HUES48 (cell line): ENCODE data around the gene KLK1.
A peak's percentile ranks its signal among the peaks of the same experiment; 100 is the strongest.
"Not testable (repeated sequence)": the region's sequence is repeated elsewhere in the genome, so short reads cannot be mapped to it uniquely, and the experiment has no call there.

Source experiments
- H3K27ac ChIP-seq: one replicate; pipeline ENCODE4 v1.7.0; 2013; ENCODE audit warnings: low read depth, low read length, inconsistent platforms
- H3K27me3 ChIP-seq: 2 replicates; pipeline ENCODE4 v1.6.1; 2013; ENCODE audit warnings: mild to moderate bottlenecking, low read length; ENCODE audit not compliant: control insufficient read depth, insufficient read depth
- H3K36me3 ChIP-seq: 2 replicates; pipeline ENCODE4 v1.6.1; 2013; ENCODE audit warnings: low read length; ENCODE audit not compliant: control insufficient read depth, insufficient read depth
- H3K4me1 ChIP-seq: 2 replicates; pipeline ENCODE4 v1.6.1; 2013; ENCODE audit warnings: mild to moderate bottlenecking, low read length; ENCODE audit not compliant: control insufficient read depth, insufficient read depth
- H3K4me3 ChIP-seq: 2 replicates; pipeline ENCODE4 v1.5.1; 2013; ENCODE audit warnings: mild to moderate bottlenecking, low read depth, low read length
- H3K9ac ChIP-seq: 2 replicates; pipeline ENCODE4 v1.6.1; 2013; ENCODE audit warnings: mild to moderate bottlenecking, low read depth, low read length, moderate library complexity
- H3K9me3 ChIP-seq: 2 replicates; pipeline ENCODE4 v1.6.1; 2013; ENCODE audit warnings: low read length; ENCODE audit not compliant: control insufficient read depth, insufficient read depth

KLK1 gene

DNA sequence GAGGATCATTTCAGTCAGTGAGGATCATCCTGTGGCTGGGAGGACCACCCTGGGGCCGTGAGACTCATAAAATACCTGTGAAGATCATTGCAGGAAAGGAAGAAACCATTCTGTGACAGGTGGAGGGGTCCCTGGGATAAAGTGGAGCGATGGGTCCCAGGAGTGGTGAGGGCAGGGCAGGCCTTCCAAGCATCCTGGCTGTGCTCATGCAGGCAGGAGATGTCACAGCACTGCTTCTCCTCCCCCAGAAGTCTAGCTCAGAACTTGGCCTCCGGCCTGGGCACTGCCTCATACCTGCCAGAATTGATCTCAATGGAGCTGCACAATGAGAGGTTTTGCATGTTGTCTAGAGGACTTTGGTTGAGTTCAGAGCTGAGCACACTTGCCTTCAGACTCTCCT is 11.1 kb downstream of the KLK1 start:
- Histone ChIP-seq H3K9me3 (no peaks in the 10 kb centered on the region), H3K36me3 (no peaks in the 10 kb centered on the region), H3K27me3 (peaks cover 10% of the 10 kb centered on the region)

DNA sequence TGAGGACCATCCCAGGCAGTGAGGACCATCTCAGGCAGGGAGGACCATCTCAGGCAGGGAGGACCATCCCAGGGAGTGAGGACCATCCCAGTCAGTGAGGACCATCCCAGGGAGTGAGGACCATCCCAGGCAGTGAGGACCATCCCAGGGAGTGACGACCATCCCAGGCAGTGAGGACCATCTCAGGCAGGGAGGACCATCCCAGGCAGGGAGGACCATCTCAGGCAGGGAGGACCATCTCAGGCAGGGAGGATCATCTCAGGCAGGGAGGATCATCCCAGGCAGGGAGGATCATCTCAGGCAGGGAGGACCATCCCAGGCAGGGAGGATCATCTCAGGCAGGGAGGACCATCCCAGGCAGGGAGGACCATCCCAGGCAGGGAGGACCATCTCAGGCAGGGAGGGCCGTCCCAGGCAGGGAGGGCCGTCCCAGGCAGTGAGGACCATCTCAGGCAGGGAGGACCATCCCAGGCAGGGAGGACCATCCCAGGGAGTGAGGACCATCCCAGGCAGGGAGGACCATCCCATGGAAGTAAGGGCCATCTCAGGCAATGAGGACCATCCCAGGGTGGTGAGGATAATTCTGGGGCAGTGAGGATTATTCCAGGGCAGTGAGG is 11.9 kb downstream of the KLK1 start:
- H3K9me3 ChIP-seq, H3K27ac ChIP-seq, H3K4me1 ChIP-seq, H3K9ac ChIP-seq, H3K4me3 ChIP-seq, H3K36me3 ChIP-seq: not testable (repeated sequence)
- peaks cover 10% of the 10 kb centered on the region for H3K27me3 ChIP-seq

More for the DNA sequence above, 11.1 kb downstream of the KLK1 start:
- Histone ChIP-seq H3K27ac (no peak overlapping the region), H3K4me3 (no peak overlapping the region), H3K4me1 (no peaks in the 10 kb centered on the region; the same call in 1 of the 2 replicates), H3K9ac (no peak overlapping the region)

DNA sequence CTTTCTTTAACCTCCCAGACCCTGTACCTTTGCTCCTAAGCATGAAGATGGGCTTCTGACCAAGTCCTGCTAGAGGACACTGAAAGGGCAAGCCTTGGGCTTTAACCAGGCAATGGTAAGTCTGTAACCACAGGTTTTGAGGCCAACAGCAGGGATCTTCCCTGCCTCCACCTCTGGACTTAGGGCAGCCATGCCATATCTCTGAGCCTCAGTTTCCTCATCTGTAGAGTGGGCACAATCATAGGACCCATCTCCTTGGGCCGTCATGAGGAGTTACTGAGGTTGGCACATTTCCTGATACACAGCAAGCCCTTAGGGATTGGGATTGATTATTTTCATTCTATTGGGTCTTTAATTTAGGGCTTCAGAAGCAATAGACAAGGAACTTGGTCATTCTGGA is 14.7 kb downstream of the KLK1 start:
- H3K4me3 ChIP-seq: no peak overlapping the region
- H3K27ac ChIP-seq: no peak overlapping the region
- no peaks in the 10 kb centered on the region for H3K9me3 ChIP-seq
- no peaks in the 10 kb centered on the region for H3K36me3 ChIP-seq
- no peaks in the 10 kb centered on the region for H3K4me1 ChIP-seq
- no peak overlapping the region for H3K9ac ChIP-seq
- peaks cover 10% of the 10 kb centered on the region for H3K27me3 ChIP-seq

DNA sequence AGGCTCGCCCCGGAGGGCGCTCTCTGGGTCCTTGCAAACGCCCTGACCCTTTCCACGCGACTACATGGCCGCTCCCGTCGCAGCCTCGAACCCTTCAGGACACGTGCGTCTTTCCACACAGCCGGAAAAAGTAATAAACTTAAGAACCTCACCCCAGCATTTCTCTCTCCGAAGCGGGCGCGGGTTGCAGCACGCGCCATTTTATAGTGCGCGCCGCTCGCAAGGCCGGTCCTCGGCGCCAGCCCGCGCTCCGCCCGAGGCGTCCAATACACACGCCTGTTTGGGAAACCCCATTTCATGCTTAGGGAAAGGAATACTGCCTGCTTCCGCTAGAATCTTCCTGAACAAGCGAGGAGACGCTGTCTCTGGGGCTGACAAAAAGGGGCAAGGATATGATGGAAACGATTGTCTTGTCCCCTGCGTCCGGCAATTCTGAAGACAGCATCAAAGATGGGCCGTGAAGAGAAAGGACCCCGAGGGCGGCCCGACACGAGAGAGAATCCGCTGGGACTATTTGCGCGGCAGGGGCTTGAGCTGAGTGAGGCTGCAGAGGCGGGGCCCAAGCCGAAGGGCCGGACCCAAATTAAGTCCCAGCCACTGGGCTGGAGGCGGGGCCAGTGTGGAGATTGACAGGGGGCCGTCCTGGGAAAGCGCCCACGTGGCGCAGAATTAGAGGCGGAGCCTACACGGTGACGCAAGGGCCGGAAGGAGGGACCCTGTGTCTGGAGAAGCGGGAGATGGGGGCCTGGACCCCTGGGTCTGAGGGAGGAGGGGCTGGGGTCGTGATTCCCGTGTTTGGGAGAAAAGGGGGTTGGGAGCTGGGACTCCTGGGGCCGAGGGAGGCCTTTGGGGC is 18.9 kb downstream of the KLK1 start:
- Histone ChIP-seq H3K36me3 (peaks cover 27% of the 10 kb centered on the region), H3K9me3 (no peaks in the 10 kb centered on the region), H3K4me3 (peak overlapping the region; percentile 100), H3K27me3 (no peaks in the 10 kb centered on the region; the same call in 1 of the 2 replicates), H3K9ac (peak overlapping the region; percentile 100), H3K27ac (peak overlapping the region; percentile 100), H3K4me1 (peaks cover 3% of the 10 kb centered on the region; the same call in 1 of the 2 replicates)

DNA sequence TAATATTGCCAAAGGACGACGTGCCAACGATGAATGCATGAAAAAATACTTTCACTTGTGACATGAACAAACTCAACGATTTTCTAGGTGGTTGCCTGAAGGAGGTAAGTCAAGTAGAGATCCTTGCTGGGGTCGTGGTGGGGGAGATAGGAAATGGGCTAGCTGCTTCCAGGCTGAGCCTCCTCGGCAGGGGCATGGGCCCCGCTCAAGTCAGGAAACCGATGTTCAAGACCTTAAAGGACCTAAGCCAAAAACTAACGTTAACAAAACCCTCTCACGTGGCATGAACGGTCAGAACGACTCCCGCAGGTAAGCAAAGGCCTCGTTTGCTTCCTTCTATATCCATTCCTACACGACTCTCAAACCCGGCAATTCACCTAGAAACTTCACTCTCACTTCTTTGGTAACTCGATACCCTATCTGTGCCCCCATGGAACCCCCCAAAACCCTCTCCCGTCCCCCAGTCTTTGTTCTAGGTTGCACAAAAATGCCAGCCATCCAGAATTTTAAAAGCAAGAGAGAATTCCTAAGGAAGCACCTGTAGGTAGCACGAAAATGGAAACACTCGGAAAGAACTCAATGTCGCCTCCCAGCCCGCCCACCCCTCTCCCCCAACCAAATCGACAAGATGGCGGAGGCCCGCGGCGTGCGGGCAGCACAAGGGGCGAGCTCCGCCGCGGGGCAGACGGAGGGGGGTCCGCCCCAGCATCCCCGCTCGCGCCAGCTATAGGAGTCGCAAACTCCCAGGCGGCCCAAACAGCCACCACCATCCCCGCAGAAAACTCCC is 19.8 kb downstream of the KLK1 start:
- H3K9ac ChIP-seq: peak overlapping the region; percentile 100
- no peaks in the 10 kb centered on the region for H3K9me3 ChIP-seq
- peaks cover 3% of the 10 kb centered on the region; the same call in 1 of the 2 replicates for H3K4me1 ChIP-seq
- peaks cover 35% of the 10 kb centered on the region for H3K36me3 ChIP-seq
- H3K27ac ChIP-seq: peak overlapping the region; percentile 100
- peak overlapping the region; percentile 100 for H3K4me3 ChIP-seq
- no peaks in the 10 kb centered on the region; the same call in 1 of the 2 replicates for H3K27me3 ChIP-seq

DNA sequence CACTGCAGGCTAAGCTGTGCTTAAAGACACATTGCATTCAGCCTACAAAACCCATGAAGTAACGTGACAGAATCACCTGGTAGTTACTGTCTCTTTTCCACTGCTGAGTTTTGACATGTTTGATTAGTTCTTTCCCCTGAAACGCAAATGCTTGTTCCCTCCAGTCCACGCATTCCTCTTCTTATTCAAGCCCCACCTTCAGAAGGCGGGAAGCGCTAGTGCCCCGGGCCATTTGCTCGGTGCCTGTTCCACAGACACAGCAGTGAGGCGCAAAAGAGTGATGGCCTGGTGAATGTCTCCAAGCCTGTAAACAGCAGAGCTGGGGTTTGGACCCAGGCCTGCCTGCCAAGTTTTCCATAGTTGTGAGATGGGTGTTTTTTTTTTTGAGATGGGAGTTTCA is 22.5 kb downstream of the KLK1 start:
- H3K4me1 ChIP-seq: peaks cover 3% of the 10 kb centered on the region; the same call in 1 of the 2 replicates
- H3K9me3 ChIP-seq: no peaks in the 10 kb centered on the region
- no peak overlapping the region for H3K4me3 ChIP-seq
- no peak overlapping the region for H3K9ac ChIP-seq
- peaks cover 53% of the 10 kb centered on the region for H3K36me3 ChIP-seq
- H3K27ac ChIP-seq: no peak overlapping the region
- H3K27me3 ChIP-seq: no peaks in the 10 kb centered on the region

DNA sequence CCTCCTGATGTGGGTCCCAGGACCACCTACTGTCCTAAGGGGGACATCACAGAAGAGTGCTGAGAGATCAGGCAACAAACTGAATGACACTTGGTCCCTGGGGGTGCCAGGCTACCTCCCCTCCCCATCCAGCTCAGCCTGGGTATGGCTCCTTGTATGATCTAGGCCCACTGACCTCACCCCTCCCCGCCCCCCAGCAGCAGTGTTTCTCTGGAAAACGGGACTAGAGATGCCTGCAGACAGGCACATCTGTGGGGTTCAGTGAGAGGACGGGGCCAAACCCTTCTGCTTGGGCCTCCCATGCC is 24.1 kb downstream of the KLK1 start:
- H3K4me1 ChIP-seq: peaks cover 6% of the 10 kb centered on the region
- no peak overlapping the region for H3K27ac ChIP-seq
- H3K36me3 ChIP-seq: peaks cover 53% of the 10 kb centered on the region
- no peaks in the 10 kb centered on the region for H3K9me3 ChIP-seq
- H3K9ac ChIP-seq: no peak overlapping the region
- H3K27me3 ChIP-seq: no peaks in the 10 kb centered on the region
- H3K4me3 ChIP-seq: no peak overlapping the region

DNA sequence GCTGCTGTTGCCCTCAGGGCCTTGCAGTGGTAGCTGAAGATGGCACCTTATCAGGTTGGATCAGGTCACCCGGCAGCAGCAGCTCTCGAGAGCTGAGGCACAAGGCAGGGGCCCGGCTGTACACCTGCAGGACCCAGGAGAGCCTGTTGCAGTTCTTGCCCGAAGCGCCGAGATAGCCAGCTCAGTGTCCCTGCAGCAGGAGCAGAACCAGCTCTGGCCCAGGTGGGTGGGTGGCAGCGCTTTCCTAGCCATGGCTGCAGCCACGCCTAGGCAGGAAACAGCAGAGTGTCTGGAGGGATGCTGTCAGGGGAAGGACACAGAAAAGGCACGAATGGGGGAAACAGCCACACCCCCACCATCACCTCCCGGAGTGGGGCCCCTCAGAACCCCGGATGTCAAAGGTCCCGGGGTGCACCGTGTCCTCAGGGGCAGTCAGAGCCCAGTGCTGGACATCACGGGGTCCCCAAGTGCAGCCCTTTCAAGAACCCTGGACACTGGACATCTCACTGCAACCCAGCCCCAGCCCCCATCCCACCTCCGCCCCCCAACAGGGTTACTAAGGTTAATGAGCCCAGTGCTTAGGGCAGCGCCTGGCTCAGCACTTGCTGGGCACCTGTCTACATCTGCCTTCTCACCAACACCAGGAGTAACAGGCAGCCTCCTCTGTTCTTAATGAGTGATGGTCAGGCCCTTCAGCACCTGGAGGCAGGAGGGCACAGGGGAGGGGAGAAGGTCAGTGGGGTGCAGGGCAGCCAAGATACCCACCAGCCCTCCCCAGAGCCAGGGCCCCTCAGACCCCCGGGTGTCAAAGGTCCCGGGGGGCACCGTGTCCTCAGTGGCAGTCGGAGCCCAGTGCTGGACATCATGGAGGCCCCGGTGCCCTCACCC is 24.7 kb downstream of the KLK1 start:
- Histone ChIP-seq H3K9ac (no peak overlapping the region), H3K36me3 (peaks cover 53% of the 10 kb centered on the region), H3K27me3 (no peaks in the 10 kb centered on the region), H3K4me1 (peaks cover 12% of the 10 kb centered on the region), H3K9me3 (no peaks in the 10 kb centered on the region), H3K27ac (no peak overlapping the region), H3K4me3 (no peak overlapping the region)

DNA sequence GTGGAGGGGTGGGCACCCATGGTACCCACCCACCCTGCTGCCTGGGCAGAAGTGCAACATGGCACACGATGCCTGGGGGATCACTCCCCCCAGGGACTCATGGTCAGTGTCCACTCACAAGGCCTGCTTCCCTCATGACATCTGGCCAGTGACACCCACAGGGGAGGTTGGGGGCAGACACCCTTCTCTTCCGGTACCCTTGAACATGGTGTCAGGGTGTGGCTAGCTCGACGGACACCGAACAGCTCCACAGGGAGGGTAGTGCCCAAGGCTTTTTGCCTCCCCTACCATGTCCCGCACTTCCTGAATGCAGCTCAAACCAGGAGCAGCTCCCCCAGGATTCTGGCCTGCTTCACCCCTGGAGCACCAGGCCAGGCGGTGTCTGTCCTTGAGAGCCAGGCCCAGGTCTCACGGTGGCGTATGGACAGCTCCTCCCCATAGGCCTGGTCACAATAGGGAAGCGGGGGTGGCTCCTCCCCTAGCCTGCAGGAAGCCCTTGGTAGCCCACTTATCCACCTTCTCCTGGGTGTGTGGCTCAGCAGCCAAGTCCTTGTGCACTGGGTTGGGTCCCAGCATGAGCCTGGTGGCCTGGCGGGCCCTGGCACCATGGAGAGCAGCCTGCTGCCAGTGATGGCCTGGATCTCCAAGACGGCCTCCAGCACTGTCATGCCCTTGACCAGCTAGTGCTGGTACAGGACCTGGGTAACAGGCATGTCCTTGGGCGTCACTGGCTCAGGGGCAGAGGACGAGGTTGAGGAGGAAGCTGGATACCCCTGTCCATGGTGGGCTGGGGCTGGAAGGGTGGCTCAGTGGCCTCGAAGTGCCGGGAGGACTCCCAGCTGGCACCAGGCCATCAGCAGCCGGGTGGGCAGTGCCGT is 25.6 kb downstream of the KLK1 start:
- no peaks in the 10 kb centered on the region for H3K9me3 ChIP-seq
- H3K27me3 ChIP-seq: no peaks in the 10 kb centered on the region
- peaks cover 53% of the 10 kb centered on the region for H3K36me3 ChIP-seq
- H3K27ac ChIP-seq: no peak overlapping the region
- no peak overlapping the region for H3K9ac ChIP-seq
- H3K4me3 ChIP-seq: no peak overlapping the region
- H3K4me1 ChIP-seq: peaks cover 12% of the 10 kb centered on the region

DNA sequence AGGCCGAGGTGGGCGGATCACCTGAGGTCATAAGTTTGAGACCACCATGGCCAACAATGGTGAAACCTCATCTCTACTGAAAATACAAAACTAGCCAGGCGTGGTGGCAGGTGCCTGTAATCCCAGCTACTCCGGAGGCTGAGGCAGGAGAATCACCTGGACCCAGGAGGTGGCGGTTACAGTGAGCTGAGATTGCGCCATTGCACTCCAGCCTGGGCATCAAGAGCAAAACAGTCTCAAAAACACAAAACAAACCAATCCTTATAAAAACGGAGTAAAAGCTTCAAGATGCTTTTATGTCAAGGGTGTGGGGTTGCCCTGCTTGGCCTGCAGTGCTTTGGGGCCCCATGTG is 26.2 kb downstream of the KLK1 start:
- no peak overlapping the region for H3K9ac ChIP-seq
- H3K4me1 ChIP-seq: peaks cover 8% of the 10 kb centered on the region; the same call in 1 of the 2 replicates
- H3K27ac ChIP-seq: no peak overlapping the region
- H3K27me3 ChIP-seq: no peaks in the 10 kb centered on the region
- H3K9me3 ChIP-seq: no peaks in the 10 kb centered on the region
- no peak overlapping the region for H3K4me3 ChIP-seq
- peaks cover 49% of the 10 kb centered on the region for H3K36me3 ChIP-seq
